SW480 (cell line): ENCODE measurements around the gene FGF19.

Experiments used
- DNase-seq: peaks from one replicate; pipeline ENCODE4 v3.0.0-alpha.2; 2016; ENCODE audit warnings: low spot score

The FGF19 gene

DNA sequence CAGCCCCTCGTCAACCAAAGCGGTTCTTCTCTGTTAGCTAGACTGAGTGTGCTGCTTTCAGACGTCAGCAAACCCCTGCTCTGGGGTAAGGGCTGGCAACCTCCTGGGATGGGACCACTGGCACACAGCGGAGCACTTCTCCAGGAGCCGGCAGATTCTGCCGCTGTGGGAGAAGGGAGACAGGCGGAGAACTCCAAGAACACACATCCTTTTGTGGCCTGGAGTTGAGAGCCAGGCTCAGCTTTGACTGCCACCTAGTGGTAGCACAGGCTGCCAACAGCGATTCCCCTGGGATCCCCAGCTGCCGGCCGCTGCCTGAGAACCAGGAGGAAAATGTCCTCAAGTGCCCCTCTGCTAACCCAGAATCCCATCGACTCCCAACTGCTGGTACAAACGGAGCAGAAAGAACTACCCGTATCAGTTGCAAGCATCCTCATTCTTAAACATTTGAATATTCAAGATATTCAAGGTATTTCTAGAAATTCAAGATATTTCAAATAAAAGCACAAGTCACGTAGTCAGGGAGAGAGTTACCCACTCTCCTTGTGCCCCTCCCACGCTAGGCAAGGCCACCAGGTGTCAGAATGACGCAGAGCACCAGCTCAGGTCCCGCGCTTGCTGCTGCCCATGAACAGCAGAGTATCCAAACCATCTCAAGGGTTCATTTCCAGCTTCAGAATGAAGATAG is 33.5 kb downstream of the FGF19 start:
- DNase-seq: peak; percentile 82

DNA sequence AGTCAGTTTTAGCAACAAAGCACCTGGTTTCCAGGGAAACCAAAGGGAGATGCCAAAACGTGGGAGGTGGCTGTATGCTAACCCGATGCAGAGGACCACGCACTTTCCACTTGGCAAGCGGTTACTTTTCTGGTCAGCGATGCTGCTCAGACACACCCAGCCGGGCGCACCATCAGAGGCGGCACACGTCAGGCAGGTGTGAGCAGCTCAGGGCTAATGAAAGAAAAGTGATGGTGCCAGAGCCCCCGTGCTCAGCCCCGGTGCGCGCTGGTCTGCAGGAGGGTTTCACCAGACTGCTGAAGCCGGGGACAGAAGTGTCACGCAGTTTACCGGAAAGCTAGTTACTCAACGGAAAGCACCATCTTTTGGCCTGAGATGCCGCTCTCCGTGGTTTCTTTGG is 34.3 kb downstream of the FGF19 start:
- DNase-seq: no peak

DNA sequence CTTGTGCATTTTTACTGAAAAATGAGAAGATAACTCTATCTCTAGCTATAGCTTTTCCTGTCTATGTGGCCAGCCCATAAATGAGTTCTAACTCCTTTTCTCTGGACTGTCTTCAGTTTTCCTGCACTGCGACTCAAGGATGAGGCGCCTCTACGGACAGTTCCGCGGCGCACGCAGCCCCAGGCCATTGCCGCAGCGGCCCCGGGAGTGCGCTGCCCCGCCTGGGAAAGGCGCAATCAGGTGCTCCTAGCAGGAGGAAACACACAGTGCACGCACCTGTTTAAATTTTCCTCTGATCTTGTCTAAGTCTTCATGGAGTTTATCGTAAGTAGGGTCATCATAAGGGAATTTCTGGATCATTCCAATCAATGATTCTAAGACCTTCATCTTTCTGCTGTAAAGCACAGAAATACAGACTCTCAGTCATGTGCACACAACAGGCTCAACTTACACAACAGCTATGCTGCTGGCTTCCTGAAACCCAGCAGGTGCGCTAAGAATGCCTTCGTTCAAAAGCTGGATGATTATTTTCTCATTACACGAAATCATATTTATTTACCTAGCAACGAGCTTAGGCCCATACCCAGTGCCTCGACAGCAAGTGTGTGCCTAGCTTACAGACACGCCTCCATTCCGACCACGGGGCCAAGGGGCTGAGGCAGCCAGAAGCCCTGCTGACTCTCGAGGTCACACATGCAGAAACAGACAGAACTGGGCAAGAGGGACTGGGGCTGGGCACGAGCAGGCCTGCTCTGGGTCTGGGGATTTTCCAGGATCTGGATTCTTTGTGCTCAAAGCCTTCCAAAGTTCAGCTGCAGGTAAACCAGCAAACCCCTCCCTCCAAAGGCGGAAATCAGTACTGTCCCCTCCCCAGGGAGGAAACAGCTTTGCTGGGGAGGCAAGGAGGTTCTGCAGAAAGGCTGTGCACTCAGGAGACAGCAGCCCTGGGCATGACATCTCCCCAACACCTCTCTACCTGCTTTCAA is 35.9 kb downstream of the FGF19 start:
- no peak for DNase-seq

DNA sequence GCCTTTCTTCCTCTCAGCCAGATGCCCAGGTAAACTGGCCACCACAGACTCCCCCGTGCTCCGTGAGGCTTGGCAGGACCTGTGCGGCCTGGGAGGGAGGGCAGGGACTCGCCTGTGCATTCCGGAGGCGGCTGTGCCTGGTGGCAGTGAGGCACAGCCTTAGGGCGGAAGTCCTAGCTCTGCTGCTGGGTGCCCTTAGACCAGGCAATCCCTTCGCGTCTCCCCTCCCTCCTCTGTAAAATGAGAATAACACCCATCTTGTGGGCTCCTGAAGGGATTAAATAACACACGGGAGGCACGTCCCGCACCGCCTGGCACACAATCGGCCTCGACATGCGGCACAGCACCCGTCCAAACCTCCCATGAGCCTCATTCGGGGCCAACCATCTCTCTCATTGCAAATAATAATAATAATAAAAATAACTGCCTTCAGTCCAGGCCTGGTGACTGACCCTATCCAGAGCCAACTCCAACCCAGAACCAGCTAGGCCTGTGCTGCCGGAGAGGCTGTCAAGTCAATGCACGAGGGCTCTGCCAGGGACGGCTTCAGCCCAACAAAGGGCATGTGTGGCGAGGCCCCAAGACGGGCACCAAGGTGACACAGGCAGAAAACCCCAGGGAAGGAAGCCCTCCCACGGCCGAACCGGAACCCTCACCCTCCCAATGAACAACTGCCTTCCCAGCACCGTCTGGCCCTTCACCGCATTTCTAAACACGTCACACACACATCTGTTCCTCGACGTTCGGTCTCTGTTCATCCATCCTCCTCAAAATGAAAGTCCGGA is 36.9 kb downstream of the FGF19 start:
- no peak for DNase-seq

DNA sequence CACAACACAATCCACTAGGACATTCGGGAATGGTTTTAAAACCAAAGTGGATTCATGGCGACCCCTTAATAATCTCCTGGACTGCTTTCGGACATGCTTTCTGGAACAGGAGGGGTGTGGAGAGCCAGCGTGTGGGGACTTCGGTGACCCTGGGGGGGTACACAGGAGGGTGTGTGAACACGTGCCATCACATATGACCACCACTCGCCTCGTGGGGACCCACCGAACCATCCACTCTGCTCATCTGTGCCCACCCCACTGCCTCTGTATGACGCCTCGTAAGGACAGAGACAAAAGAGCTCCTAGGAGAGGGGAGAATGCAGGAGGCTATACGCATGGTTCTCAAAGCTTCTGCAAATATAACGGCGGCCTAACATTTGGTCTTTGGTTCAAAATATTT is 37.6 kb downstream of the FGF19 start:
- DNase-seq: no peak

DNA sequence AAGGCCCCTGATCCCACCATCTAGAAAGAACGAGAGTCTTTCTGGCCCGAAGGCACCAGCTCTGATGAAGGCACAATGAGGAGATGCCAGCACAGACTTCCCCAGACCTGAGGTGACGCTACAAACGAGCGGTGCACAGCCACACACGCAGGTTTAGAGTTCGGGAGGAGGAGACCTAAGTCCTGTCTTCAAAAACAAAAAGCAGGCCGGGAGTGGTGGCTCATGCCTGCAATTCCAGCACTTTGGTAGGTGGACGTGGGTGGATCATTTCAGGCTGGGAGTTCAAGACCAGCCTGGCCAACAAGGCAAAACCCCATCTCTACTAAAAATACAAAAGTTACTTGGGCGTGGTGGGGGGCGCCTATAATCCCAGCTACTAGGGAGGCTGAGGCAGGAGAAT is 38.2 kb downstream of the FGF19 start:
- no peak for DNase-seq

DNA sequence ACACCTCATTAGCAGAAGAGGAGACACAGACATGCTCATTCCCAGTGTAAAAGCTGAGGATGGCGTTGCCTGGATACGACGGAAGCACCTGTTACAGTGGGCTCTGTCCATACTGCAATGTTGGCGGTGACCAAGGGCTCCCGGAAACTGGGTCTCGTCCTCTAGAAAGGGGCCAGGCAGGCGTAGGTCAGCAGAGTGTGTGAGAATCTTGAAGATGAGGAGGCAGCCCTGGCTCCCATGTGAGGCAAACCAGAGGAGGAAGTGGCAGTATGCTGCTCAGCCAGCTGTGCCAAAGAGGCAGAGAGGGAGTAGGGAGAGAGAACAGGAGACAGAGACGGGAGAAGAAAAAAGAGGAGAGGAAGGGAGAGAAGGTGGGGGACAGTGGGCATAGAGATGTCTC is 38.9 kb downstream of the FGF19 start:
- no peak for DNase-seq

DNA sequence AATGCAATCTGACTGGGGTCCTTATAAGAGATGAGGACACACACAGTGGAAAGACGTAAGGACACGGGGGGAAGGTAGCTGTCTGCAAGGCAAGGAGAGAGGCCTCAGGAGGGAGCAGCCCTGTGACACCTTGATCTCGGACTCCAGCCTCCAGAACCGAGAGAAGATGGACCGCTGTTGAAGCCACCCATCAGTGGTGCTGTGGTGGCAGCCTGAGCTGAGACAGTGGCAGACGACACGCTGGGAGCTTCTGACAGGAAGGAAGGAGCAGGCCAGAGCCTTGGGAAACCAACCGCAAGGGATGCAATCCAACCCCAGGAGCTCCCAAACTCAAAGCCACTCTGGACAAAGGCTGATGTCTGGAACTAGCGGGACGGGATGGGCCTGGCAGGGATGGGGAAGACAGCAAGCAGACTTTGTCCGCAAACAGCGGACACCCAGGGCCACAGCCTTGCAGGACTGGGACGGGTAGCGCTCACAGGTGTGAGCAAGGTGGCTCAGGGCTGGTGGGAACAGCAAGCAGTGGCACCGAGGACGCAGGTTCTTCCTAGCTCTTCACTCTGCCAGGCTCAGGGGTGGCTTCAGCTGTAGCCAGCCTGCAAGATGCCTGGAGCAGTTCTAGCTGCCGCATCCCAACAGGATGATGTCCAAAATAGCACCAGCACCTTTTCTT is 39.6 kb downstream of the FGF19 start:
- no peak for DNase-seq

DNA sequence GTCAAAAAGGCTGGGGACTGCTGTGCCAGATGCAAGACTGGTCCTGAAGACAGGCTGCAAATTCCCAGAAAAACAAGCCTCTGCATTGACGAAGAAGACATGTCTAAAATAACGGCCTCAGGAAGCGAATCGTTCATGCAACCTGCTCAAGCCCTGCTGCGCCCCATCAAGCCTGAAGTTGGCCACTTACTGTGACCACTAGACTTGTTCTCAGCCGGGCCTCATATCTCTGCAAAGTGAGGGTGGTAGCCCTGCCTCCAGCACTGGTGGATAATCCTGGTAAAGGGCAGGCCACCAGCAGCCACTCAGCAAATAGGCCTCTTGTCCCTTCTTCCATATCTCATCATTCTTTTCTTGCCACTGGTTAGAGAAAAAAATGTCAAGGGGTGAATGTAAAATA is 40.5 kb downstream of the FGF19 start:
- DNase-seq: no peak

DNA sequence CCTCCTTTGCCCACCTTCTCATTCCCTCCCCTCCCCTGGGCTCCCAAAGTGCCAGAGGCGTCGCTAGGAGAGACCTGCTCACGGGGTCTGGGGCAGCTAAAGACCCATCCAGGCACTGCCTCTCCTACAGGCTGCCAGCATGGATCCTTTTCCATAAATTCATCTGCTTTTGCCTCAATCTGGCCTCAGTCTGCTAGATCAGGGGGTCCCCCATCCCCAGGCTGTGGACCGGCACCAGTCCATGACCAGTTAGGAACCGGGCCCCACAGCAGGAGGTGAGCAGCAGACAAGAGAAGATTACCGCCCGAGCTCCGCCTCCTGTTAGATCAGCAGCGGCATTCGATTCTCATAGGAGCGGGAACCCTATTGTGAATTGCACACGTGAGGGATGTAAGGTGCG is 41.0 kb downstream of the FGF19 start:
- DNase-seq: no peak

DNA sequence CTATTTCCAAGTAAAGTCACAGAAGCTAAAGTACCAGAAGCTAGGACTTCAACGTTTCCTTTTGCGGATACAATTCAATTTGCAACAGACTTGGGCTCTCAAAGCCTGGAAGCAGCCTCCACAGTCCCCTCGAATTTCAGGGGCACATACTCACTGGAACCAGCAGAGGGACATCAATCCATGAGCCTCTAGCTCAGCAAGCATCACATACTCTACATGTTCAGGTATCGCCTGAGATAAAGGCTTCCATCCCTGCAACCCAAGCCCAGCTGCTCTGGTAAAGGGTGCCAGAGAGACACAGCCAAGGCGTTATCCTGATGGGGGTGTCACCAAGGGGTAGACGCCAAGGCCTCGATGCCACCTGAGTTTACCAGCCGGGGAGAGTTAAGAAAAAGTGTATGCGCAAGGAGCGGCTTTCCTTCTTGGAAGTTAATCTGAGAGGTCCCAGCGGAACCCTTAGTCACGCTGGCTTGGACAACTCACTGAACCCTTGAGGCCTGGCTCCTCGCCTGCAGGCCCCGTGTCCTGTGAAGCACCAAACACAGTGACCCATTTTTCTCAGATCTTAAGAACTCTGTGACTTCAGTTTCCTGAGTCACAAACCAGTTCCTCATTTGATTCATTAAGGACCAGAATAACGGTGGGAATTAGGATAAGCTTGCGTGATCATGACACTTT is 41.7 kb downstream of the FGF19 start:
- DNase-seq: peak; percentile 30

DNA sequence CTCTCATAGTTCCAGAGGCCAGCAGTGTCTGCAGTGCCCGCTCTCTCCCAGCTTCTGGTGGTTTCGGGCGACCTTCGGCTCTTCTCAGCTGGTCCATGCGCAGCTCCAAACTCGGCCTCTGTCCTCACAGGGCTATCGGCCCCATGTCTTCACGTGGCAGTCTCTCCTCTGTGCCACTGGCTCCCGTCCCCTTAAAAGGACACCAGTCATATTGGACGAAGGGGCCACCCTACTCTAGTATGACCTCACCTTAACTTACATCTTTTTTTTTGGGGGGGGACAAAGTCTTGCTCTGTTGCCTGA is 42.5 kb downstream of the FGF19 start:
- DNase-seq: no peak

DNA sequence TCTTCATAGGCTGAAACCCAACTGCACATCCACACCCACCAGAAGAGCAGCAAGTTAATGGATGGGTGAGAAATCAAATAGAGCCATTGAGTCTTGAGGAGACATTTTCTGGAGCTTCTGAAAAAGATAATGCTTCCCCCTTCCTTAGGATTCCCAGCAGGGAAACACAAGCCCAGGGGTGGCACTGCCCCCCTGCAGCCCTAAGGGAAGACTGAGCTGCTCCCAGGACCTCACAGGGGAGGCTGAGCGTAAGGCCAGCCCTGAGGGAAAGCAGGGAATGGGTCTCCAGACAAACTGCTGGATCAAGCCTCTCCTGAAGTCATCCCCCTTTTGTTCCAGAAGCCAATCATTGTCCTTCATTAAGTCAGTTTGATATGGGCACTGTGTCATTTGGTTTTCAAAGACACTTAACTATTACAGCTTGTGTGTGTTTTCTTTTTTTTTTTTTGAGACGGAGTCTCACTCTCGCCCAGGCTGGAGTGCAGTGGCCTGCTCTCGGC is 43.8 kb downstream of the FGF19 start:
- DNase-seq: no peak

DNA sequence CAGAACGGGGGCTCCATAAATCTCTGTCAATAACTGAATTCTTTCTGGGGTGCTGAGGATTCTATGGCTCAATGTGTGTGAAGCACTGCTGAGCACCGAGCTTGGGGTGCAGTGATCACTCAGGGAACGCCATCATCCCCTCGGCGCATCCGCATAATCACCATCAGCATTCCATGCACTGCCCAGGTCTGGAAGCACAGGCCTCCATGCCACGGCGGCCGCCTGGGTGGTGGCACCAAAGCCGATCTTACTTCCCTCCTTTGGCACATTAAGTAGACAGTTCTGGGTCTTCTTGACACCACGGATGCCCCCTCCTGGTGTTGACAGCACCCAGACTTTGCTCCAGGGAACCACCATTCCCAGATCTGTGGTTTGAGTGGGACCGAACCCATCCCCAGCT is 44.2 kb downstream of the FGF19 start:
- DNase-seq: no peak

DNA sequence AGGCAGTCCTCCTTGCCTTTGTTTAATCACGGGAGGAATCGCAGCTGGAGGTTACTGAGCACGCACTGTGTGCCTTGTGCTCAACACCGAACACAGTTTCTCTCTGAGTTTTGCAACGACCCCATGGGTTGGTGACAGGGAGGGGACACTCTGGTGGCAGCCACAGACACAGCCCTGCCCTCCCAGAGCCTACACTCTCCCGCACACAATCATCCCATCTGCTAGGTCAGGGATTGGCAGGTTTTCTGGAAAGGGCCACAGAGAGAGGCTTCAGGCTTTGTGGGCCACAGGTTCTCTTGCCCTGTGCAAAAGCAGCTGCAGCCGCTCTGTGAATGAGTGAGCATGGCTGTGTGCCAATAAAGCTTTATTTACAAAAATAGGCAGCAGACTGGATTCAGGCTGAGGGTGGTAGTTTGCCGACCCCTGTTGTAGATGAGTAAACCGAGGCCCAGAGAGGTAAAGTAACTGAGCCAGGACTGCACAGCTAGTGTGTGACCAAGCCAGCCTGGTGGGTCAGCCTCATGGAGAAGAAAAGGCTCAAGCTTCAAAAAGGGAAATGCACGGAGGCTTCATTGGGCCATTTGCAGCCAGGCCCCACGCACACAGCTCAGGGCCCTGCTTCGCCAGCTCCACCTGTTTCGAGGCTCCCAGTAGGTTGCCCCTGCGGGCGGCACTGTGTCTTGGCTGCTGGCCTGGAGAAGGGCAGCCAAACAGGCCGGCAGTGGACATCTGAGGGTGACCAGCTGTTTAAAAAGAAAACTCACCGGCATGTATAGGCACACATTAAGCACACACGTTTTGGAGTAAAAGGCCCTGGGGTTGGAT is 45.0 kb downstream of the FGF19 start:
- DNase-seq: no peak

DNA sequence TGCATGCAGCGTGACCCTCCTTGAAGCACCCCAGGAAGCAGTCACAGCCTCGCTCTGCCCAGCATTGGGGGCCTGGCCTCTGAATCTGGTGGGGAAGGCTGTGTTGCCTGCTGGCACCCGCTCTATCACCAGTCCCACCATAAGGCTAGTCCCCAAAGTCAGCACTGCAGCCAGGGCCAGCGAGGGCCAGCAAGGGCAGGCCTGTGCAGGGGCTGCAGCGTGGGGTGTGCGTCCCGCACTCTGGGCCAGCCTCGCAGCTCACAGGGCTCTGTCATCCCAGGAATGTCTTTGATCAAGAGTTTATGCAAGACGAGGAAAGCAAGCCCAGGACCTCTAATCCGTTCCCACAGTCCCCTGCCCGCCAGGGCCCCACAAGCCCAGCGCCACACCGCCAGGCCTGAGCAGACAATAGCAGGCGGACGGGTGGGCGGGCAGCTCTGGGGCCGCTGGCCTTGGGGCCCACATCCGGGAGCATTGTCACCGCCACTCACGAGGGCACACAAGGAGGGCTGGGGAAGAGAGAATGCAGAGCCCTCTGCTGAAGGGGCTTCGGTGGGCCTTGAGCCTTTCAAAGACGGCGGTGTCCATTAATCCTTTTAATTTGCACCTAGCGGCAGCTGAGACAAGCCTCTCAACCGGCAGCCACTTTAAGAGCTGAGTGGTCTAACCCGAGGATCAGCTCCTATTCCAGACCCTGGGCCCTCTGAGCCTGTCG is 45.8 kb downstream of the FGF19 start:
- DNase-seq: peak; percentile 94

DNA sequence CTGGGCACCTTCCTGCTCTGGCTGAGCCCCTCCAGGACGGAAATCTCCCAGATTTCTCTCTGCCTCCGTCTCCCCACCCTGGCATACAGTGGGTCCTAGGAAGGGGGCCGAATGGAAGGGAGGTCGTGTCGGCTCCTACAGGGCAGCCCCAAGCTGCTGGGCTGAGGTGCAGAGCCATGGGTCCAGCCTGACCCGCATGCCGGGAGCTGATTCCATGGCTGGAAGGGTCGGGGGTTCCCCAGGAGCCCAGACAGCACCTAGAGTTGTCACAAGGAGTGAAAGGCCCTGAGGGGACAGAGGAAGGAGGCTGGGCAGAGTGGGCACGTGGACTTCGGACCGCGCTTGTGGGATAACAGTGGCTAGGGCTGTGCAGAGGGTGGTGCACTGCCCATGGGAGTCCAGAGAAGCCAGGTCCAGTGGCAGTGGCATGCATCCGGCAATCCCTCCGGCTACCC is 46.3 kb downstream of the FGF19 start:
- no peak for DNase-seq

DNA sequence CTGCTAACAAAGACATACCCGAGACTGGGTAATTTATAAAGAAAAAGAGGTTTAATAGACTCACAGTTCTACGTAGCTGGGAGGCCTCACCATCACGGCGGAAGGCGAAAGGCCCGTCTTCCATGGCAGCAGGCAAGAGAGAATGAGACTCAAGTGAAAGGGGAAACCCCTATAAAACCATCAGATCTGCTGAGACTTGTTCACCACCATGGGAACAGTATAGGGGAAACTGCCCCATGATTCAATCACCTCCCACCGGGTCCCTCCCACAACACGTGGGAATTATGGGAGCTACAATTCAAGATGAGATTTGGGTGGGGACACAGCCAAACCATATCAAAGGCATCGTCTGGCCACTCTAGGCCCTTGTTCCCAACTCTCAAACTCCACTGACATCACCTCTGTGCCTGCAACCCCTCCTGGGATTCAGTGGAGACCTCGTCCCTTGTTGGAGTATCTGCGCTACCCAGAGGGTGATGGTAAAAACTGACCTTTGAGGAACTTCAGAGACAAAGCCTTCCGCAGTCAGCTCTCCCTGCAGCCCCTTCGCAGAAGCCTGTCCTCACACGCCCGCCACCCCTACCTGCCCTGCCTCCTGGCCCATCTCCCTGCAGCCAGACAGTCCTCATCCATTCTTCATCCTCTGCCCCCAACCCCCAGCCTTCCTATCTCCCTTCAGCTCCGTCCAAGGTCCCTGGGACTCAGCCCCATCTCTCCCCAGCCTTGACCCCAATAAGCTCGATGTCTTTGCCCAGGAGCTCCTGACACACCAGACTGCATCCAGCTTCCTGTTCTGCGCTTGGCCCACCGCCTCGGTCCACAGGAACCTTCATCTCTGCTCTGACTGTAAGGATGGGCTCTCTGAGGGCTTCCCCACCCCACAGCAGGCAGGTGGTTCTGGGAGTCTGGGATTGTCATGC is 47.0 kb downstream of the FGF19 start:
- peak; percentile 53 for DNase-seq
